ENCODE measurements around the gene DECR2.

DNA sequence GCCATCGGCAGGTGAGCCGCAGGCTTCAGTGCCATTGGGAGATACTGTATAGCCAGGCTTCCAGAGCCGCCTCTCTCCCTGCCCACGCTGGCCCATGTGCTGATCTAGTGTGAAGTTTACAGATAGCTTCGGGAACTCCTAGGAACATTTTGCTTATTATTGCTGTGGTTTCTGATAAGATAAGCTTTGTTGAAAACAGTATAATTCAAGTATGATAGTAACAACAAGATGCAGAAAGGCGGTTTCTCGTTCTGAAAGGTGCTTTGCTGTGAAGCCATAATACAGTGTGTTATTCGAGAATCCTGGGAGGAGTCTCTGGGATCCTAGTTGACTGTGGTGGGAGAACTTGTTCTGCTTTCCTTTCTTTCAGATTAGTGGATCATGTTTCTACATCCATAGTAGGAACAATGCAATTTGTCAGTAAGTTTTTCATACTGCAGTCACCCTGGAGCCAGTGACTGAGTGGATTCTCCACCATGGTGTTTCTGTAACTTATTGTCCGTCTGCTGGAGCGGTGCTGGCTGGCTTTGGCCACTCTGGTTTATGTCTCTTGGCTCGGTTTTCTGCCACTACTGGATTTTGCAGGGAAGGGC lies 55.3 kb downstream of the DECR2 start:
- no peak for TF ChIP-seq CTCF (IDR thresholded peaks at IDR 0.05)
- TF ChIP-seq POLR2A (IDR thresholded peaks at IDR 0.05), result no peak
